Gastroesophageal sphincter (tissue), 3 donors: Measurements from ENCODE around the gene SPATS1.
A peak's percentile ranks its signal among the peaks of the same experiment; 100 is the strongest.

ENCODE experiments used
- CTCF ChIP-seq, 4 experiments: fragments of 200-600 bp in 2 of 4; fragments of 450-650 bp in 2 of 4; sonication (generic) in 1 of 4; IDR thresholded peaks; one replicate each; pipeline ENCODE4 v1.5.1; 2017 to 2019; ENCODE audit warnings: antibody characterized with exemption in 4 of 4, mild to moderate bottlenecking in 2 of 4, moderate library complexity in 2 of 4
- EP300 ChIP-seq: sonication (generic); formaldehyde crosslinking; IDR thresholded peaks from one replicate; pipeline ENCODE4 v1.6.1; 2017; ENCODE audit warnings: antibody characterized with exemption, mild to moderate bottlenecking

DNA sequence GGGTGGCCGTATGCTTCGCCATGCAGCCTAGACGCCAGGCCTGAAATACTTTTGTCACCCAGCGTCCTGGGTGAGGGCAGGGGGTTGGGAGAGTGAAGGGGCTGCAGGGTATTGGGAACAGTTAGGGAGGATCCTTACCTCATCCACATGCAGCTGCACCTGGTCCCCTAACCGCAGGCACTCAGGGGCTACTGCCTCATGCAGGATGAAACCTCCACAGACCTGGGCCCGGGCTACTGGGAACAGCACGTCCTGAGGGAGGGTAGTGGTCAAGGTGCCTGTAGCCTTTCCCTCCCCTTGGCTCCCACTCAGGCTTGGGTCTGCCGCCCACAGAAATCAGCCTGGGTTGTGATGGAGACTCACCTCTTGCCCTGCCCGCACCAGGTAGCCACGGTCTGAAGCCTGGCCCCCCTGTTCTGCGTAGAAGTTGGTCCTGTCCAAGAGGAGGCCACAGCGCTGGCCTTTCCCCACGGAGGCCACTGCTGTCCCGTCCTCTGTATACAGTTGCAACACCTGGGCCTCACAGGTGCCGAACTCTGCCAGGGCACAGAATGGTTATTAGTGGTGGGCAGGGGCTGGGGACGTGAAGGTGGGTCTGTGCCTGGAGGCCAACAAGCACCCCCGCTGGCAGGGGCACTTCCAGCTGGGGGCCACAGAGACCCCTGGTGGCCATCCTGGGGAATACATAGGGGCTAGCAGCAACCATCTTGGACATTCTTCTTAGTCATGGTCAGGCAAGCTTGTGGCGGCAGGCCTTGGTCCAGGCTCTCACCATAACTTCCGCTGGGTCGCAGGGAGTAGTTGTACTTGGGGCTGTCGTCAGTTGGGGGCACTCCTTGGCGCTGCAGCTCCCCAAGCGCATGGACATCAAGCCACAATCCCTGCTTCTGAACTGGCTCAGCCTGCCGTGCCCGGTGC lies 37.9 kb upstream of the SPATS1 start:
- TF ChIP-seq CTCF (IDR thresholded peaks at IDR 0.05) (peak in 3 of 4 experiments; percentile 59 to 81 (median 64)), EP300 (no peak)
